ENCODE measurements around the gene TRUB2.

TRUB2 gene

GRCh38 chr9:128321879-128322403, 306 bp downstream of the TRUB2 start:
- no peak for DNase-seq (ENCODE audit: low spot score)
- TF ChIP-seq CTCF (IDR thresholded peaks at IDR 0.05; ENCODE audit: extremely low read depth, insufficient read depth, missing control alignments) = no peak
- in situ Hi-C loops (cut with MboI; ENCODE audit: low pct_unique_long_range_greater_than_20kb, low sequenced_read_pairs, unreplicated experiment) = no loop called here

- no peak for DNase-seq (ENCODE audit: low spot score)
- TF ChIP-seq CTCF (IDR thresholded peaks at IDR 0.05; ENCODE audit: extremely low read depth, insufficient read depth, missing control alignments) = no peak
- in situ Hi-C loops (cut with MboI; ENCODE audit: low pct_unique_long_range_greater_than_20kb, low sequenced_read_pairs, unreplicated experiment) = no loop called here
Observed at GRCh38 chr9:128321343-128321742, 904 bp downstream of the TRUB2 start.

GRCh38 chr9:128317629-128318028, 4.6 kb downstream of the TRUB2 start:
- TF ChIP-seq CTCF (IDR thresholded peaks at IDR 0.05; ENCODE audit: extremely low read depth, insufficient read depth, missing control alignments) = no peak
- no peak for DNase-seq (ENCODE audit: low spot score)

GRCh38 chr9:128316421-128316820, 5.8 kb downstream of the TRUB2 start:
- TF ChIP-seq CTCF (IDR thresholded peaks at IDR 0.05; ENCODE audit: extremely low read depth, insufficient read depth, missing control alignments) = no peak
- DNase-seq (ENCODE audit: low spot score) = no peak
- in situ Hi-C loops (cut with MboI; ENCODE audit: low pct_unique_long_range_greater_than_20kb, low sequenced_read_pairs, unreplicated experiment) = no loop called here

More at GRCh38 chr9:128317629-128318028, 4.6 kb downstream of the TRUB2 start:
- in situ Hi-C loops (cut with MboI; ENCODE audit: low pct_unique_long_range_greater_than_20kb, low sequenced_read_pairs, unreplicated experiment) = no loop called here

- DNase-seq (ENCODE audit: low spot score) = no peak
- in situ Hi-C loops (cut with MboI; ENCODE audit: low pct_unique_long_range_greater_than_20kb, low sequenced_read_pairs, unreplicated experiment) = no loop called here
- TF ChIP-seq CTCF (IDR thresholded peaks at IDR 0.05; ENCODE audit: extremely low read depth, insufficient read depth, missing control alignments) = no peak
Observed at GRCh38 chr9:128314697-128315096, 7.5 kb downstream of the TRUB2 start.

GRCh38 chr9:128310461-128310860, 11.8 kb downstream of the TRUB2 start:
- in situ Hi-C loops (cut with MboI; ENCODE audit: low pct_unique_long_range_greater_than_20kb, low sequenced_read_pairs, unreplicated experiment) = no loop called here
- no peak for DNase-seq (ENCODE audit: low spot score)
- no peak for TF ChIP-seq CTCF (IDR thresholded peaks at IDR 0.05; ENCODE audit: extremely low read depth, insufficient read depth, missing control alignments)

GRCh38 chr9:128309551-128309950, 12.7 kb downstream of the TRUB2 start:
- no peak for TF ChIP-seq CTCF (IDR thresholded peaks at IDR 0.05; ENCODE audit: extremely low read depth, insufficient read depth, missing control alignments)
- in situ Hi-C loops (cut with MboI; ENCODE audit: low pct_unique_long_range_greater_than_20kb, low sequenced_read_pairs, unreplicated experiment) = no loop called here
- DNase-seq (ENCODE audit: low spot score) = no peak
